Pons (tissue), 1 donor: Measurements from ENCODE around the gene METTL15.
"Not testable (repeated sequence)": the region's sequence is repeated elsewhere in the genome, so short reads cannot be mapped to it uniquely, and the experiment has no call there.

Experiments used
- DNase-seq: peaks from one replicate; pipeline ENCODE4 v3.0.0-alpha.2; 2016; ENCODE audit warnings: low spot score

METTL15 gene

GRCh38 chr11:28209906-28210305 is 101.7 kb downstream of the METTL15 start:
- no peak for DNase-seq

GRCh38 chr11:28222063-28222462 is 113.9 kb downstream of the METTL15 start:
- DNase-seq: not testable (repeated sequence)

GRCh38 chr11:28223577-28223976 is 115.4 kb downstream of the METTL15 start:
- no peak for DNase-seq

GRCh38 chr11:28223994-28224393 is 115.8 kb downstream of the METTL15 start:
- DNase-seq: no peak

- DNase-seq: no peak
Observed at GRCh38 chr11:28227460-28227859, 119.3 kb downstream of the METTL15 start.

- DNase-seq: no peak
Observed at GRCh38 chr11:28228196-28228895, 120.2 kb downstream of the METTL15 start.

- DNase-seq: no peak
Observed at GRCh38 chr11:28231475-28231874, 123.3 kb downstream of the METTL15 start.

GRCh38 chr11:28232649-28233048 is 124.5 kb downstream of the METTL15 start:
- DNase-seq: no peak

- no peak for DNase-seq
Observed at GRCh38 chr11:28241760-28242159, 133.6 kb downstream of the METTL15 start.

GRCh38 chr11:28242596-28242995 is 134.4 kb downstream of the METTL15 start:
- no peak for DNase-seq

GRCh38 chr11:28243061-28243460 is 134.9 kb downstream of the METTL15 start:
- no peak for DNase-seq

- DNase-seq: no peak
Observed at GRCh38 chr11:28243581-28243980, 135.4 kb downstream of the METTL15 start.

- DNase-seq: no peak
Observed at GRCh38 chr11:28245131-28245530, 136.9 kb downstream of the METTL15 start.

- no peak for DNase-seq
Observed at GRCh38 chr11:28250192-28250591, 142.0 kb downstream of the METTL15 start.

- DNase-seq: no peak
Observed at GRCh38 chr11:28251257-28251656, 143.1 kb downstream of the METTL15 start.

- no peak for DNase-seq
Observed at GRCh38 chr11:28257761-28258160, 149.6 kb downstream of the METTL15 start.

- no peak for DNase-seq
Observed at GRCh38 chr11:28259177-28259843, 151.1 kb downstream of the METTL15 start.

GRCh38 chr11:28268925-28269324 is 160.7 kb downstream of the METTL15 start:
- DNase-seq: no peak

GRCh38 chr11:28269586-28269985 is 161.4 kb downstream of the METTL15 start:
- no peak for DNase-seq

- DNase-seq: not testable (repeated sequence)
Observed at GRCh38 chr11:28272247-28272646, 164.1 kb downstream of the METTL15 start.

GRCh38 chr11:28274216-28274615 is 166.0 kb downstream of the METTL15 start:
- no peak for DNase-seq

GRCh38 chr11:28284196-28284595 is 176.0 kb downstream of the METTL15 start:
- DNase-seq: no peak

GRCh38 chr11:28289444-28289843 is 181.3 kb downstream of the METTL15 start:
- DNase-seq: no peak

GRCh38 chr11:28290995-28291394 is 182.8 kb downstream of the METTL15 start:
- not testable (repeated sequence) for DNase-seq
